Gastrocnemius medialis (tissue), 4 donors: ENCODE results near the gene TMEM164. TPM values are rescaled to one million over a fixed set of nuclear protein-coding genes. Genes with fewer than 3 reads are reported as not detected.
"Not testable (repeated sequence)": the region's sequence is repeated elsewhere in the genome, so short reads cannot be mapped to it uniquely, and the experiment has no call there.

Experiments
- ATAC-seq, 2 donors: fragments of 150-250 bp; one replicate each; pipeline ENCODE4 v1.9.1; 2016
- DNase-seq, 2 donors: peaks; one replicate each; pipeline ENCODE4 v3.0.0-alpha.2; 2019
- H3K27ac ChIP-seq, 4 donors: fragments of 200-600 bp; sonication (generic); 1 replicate in 1 of 4; 2 replicates in 3 of 4; pipeline ENCODE4 v1.5.1; 2016 to 2018; ENCODE audit warnings: mild to moderate bottlenecking in 2 of 4, moderate library complexity in 1 of 4
- H3K27me3 ChIP-seq, 3 donors: fragments of 200-600 bp; sonication (generic) in 2 of 3; 1 replicate in 1 of 3; 2 replicates in 2 of 3; pipeline versions ENCODE4 v1.5.1 to v1.6.0; 2016 to 2019; ENCODE audit warnings: mild to moderate bottlenecking in 1 of 3, moderate library complexity in 1 of 3
- H3K36me3 ChIP-seq, 2 donors: fragments of 200-600 bp; sonication (generic) in 1 of 2; one replicate each; pipeline ENCODE4 v1.5.1; 2017 to 2018
- H3K4me1 ChIP-seq, 2 donors: fragments of 200-600 bp; sonication (generic) in 1 of 2; one replicate each; pipeline ENCODE4 v1.5.1; 2016 to 2017; ENCODE audit warnings: mild to moderate bottlenecking in 2 of 2
- H3K4me3 ChIP-seq, 4 donors: fragments of 200-600 bp; sonication (generic) in 3 of 4; 1 replicate in 1 of 4; 2 replicates in 3 of 4; pipeline ENCODE4 v1.5.1; 2016 to 2019; ENCODE audit warnings: mild to moderate bottlenecking in 2 of 4
- H3K9me3 ChIP-seq, 3 donors: fragments of 200-600 bp; sonication (generic) in 2 of 3; 1 replicate in 1 of 3; 2 replicates in 2 of 3; pipeline ENCODE4 v1.5.1; 2016 to 2019
- CTCF ChIP-seq, 5 experiments: fragments of 450-650 bp in 3 of 5; fragments of 200-600 bp in 2 of 5; sonication (generic) in 2 of 5; IDR thresholded peaks in 4 of 5; conservative IDR thresholded peaks in 1 of 5; 1 replicate in 4 of 5; 2 replicates in 1 of 5; pipeline ENCODE4 v1.5.1; 2016 to 2019; ENCODE audit warnings: antibody characterized with exemption in 5 of 5, mild to moderate bottlenecking in 3 of 5, moderate library complexity in 3 of 5
- POLR2A ChIP-seq, 2 donors: fragments of 450-650 bp; IDR thresholded peaks; one replicate each; pipeline ENCODE4 v1.6.1; 2017; ENCODE audit warnings: antibody characterized with exemption in 2 of 2, mild to moderate bottlenecking in 2 of 2, moderate library complexity in 2 of 2
- in situ Hi-C, 4 donors: fragments of 200-750 bp; cut with MboI; loops; one replicate each; pipeline versions ENCODE4 v1.15.0 to v1.8.0; 2017; ENCODE audit warnings: low sequenced_read_pairs in 4 of 4
- intact Hi-C: fragments of 100-400 bp; cut with DNase I; formaldehyde crosslinking; loops from one replicate; pipeline ENCODE4 v1.15.1; 2023; ENCODE audit warnings: low total_unique reads
- total RNA-seq, 4 donors: library from RNA; depleted of rRNA; stranded (reverse); fragments of >200 nt; gene quantifications; one replicate each; pipeline versions ENCODE4 v1.1.0 to v1.2.3, GENCODE V29; 2016

TMEM164 gene
- total RNA-seq, 4 donors from 2014 or later: 40.1 to 61.2 (median 47.3) TPM

GRCh38 chrX:110153244-110153643, 150.3 kb downstream of the TMEM164 start:
- no peak for DNase-seq
- H3K27me3 ChIP-seq: no peaks in the 10 kb centered on the region
- intact Hi-C loops (no loop called here), in situ Hi-C loops (loop anchor here in 2 of 4 donors (10.0 to 25.0 kb wide), 2 partner anchors 252 to 441 kb away; no protein-coding TSS in a partner anchor)
- H3K27ac ChIP-seq: no peak overlapping the region
- peaks cover 0 to 12% of the 10 kb centered on the region in 2 donors for H3K4me1 ChIP-seq
- ATAC-seq: no peak
- TF ChIP-seq POLR2A (IDR thresholded peaks at IDR 0.05) (no peak), CTCF (IDR thresholded peaks at IDR 0.05 in 4 of 5, conservative IDR thresholded peaks at IDR 0.05 in 1 of 5) (no peak)
- H3K36me3 ChIP-seq: no peaks in the 10 kb centered on the region
- H3K9me3 ChIP-seq: no peaks in the 10 kb centered on the region
- no peak overlapping the region for H3K4me3 ChIP-seq

- ATAC-seq: no peak
- H3K9me3 ChIP-seq: no peaks in the 10 kb centered on the region
- H3K4me3 ChIP-seq: no peak overlapping the region
- in situ Hi-C loops (loop anchor here in 2 of 4 donors (10.0 to 25.0 kb wide), 2 partner anchors 251 to 442 kb away; no protein-coding TSS in a partner anchor), intact Hi-C loops (no loop called here)
- no peaks in the 10 kb centered on the region for H3K36me3 ChIP-seq
- H3K27me3 ChIP-seq: no peaks in the 10 kb centered on the region
- TF ChIP-seq CTCF (IDR thresholded peaks at IDR 0.05 in 4 of 5, conservative IDR thresholded peaks at IDR 0.05 in 1 of 5) (no peak), POLR2A (IDR thresholded peaks at IDR 0.05) (no peak)
- peaks cover 0 to 12% of the 10 kb centered on the region in 2 donors for H3K4me1 ChIP-seq
- DNase-seq: no peak
- peak overlapping the region in 2 of 4 donors; percentile 23 to 31 for H3K27ac ChIP-seq
These were observed 151.0 kb downstream of the TMEM164 start for GRCh38 chrX:110153896-110154295.

DNA sequence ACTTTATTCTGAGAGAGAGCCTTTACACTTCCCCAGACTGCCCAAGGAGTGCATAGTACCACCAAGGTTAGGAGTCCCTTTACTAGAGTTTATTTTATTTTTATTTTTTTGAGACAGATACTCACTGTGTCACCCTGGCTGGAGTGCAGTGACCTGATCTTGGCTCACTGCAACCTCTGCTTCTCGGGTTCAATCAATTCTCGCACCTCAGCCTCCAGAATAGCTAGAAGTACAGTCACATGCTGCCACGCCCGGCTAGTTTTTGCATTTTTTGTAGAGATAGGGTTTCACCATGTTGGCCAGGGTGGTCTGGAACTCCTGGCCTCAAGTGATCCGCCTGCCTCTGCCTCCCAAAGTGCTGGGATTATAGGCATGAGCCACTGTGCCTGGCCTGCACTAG, 151.4 kb downstream of the TMEM164 start:
- H3K4me3 ChIP-seq, H3K27me3 ChIP-seq, intact Hi-C loops, H3K36me3 ChIP-seq, H3K9me3 ChIP-seq: not testable (repeated sequence)
- H3K27ac ChIP-seq: peak overlapping the region in 2 of 4 donors; percentile 23 to 31
- in situ Hi-C loops: loop anchor here in 2 of 4 donors (10.0 to 25.0 kb wide), 2 partner anchors 250 to 442 kb away; no protein-coding TSS in a partner anchor
- H3K4me1 ChIP-seq: peaks cover under 1 to 12% of the 10 kb centered on the region in 2 donors
- DNase-seq (peak in 1 of 2 donors; percentile 38), ATAC-seq (peak in 1 of 2 donors; percentile 55)

- H3K36me3 ChIP-seq: no peaks in the 10 kb centered on the region
- ATAC-seq: no peak
- H3K9me3 ChIP-seq: no peaks in the 10 kb centered on the region
- intact Hi-C loops: no loop called here
- TF ChIP-seq CTCF (IDR thresholded peaks at IDR 0.05 in 4 of 5, conservative IDR thresholded peaks at IDR 0.05 in 1 of 5): no peak
- no peak for TF ChIP-seq POLR2A (IDR thresholded peaks at IDR 0.05)
- H3K27me3 ChIP-seq: no peaks in the 10 kb centered on the region
- in situ Hi-C loops: loop anchor here in 3 of 4 donors (5.0 to 25.0 kb wide), 4 partner anchors 249 to 443 kb away; no protein-coding TSS in a partner anchor
- peaks cover 3 to 14% of the 10 kb centered on the region in 2 donors for H3K4me1 ChIP-seq
- no peak for DNase-seq
- H3K4me3 ChIP-seq: no peak overlapping the region
- H3K27ac ChIP-seq: peak overlapping the region in 1 of 4 donors; percentile 12
These were observed 152.8 kb downstream of the TMEM164 start for GRCh38 chrX:110155759-110156158.

GRCh38 chrX:110156167-110156754, 153.3 kb downstream of the TMEM164 start:
- in situ Hi-C loops (loop anchor here in 3 of 4 donors (5.0 to 25.0 kb wide), 4 partner anchors 249 to 444 kb away; no protein-coding TSS in a partner anchor), intact Hi-C loops (no loop called here)
- no peaks in the 10 kb centered on the region for H3K27me3 ChIP-seq
- ATAC-seq (no peak), DNase-seq (no peak)
- TF ChIP-seq CTCF (IDR thresholded peaks at IDR 0.05 in 4 of 5, conservative IDR thresholded peaks at IDR 0.05 in 1 of 5) (peak in 2 of 5 experiments; percentile 27 to 66), POLR2A (IDR thresholded peaks at IDR 0.05) (no peak)
- H3K9me3 ChIP-seq: no peaks in the 10 kb centered on the region
- no peaks in the 10 kb centered on the region for H3K36me3 ChIP-seq
- no peak overlapping the region for H3K4me3 ChIP-seq
- H3K27ac ChIP-seq: no peak overlapping the region
- H3K4me1 ChIP-seq: peaks cover 8 to 16% of the 10 kb centered on the region in 2 donors
